HEK293 (cell line): Measurements from ENCODE around the gene ZC3H11A.

ENCODE experiments used
- CTCF ChIP-seq: fragments of 450-650 bp; formaldehyde crosslinking; IDR thresholded peaks from 2 replicates; pipeline ENCODE4 v1.5.1; 2016; ENCODE audit warnings: missing biosample characterization, missing genetic modification characterization
- HOXD13 ChIP-seq: sonication (generic); formaldehyde crosslinking; IDR thresholded peaks from 2 replicates; pipeline ENCODE4 v1.8.0; 2022; ENCODE audit warnings: missing genetic modification reagents, borderline replicate concordance
- IKZF3 ChIP-seq: fragments of 450-650 bp; IDR thresholded peaks from 2 replicates; pipeline ENCODE4 v1.5.0; 2018; ENCODE audit warnings: missing biosample characterization, mild to moderate bottlenecking, missing genetic modification characterization, moderate library complexity
- REST ChIP-seq: fragments of 450-650 bp; formaldehyde crosslinking; IDR thresholded peaks from 2 replicates; pipeline ENCODE4 v1.5.1; 2016; ENCODE audit warnings: missing biosample characterization, missing genetic modification characterization
- TCF7L2 ChIP-seq: IDR thresholded peaks from 2 replicates; pipeline ENCODE4 v1.6.1; 2011; ENCODE audit warnings: low read depth, mild to moderate bottlenecking, inconsistent platforms, low read length, moderate library complexity, borderline replicate concordance
- ZNF341 ChIP-seq: fragments of 450-650 bp; formaldehyde crosslinking; IDR thresholded peaks from 2 replicates; pipeline ENCODE4; 2016; ENCODE audit warnings: low read depth, missing biosample characterization, missing genetic modification characterization

GRCh38 chr1:203826175-203826574 lies 30.8 kb downstream of the ZC3H11A start:
- TF ChIP-seq CTCF (tag by site-specific recombination) (no peak), ZNF341 (no peak), TCF7L2 (no peak), HOXD13 (no peak), IKZF3 (tag by site-specific recombination) (no peak), REST (tag by site-specific recombination) (no peak)
